ENCODE results near the gene PKDREJ. TPM values are rescaled to one million over a fixed set of nuclear protein-coding genes. Genes with fewer than 3 reads are reported as not detected.
"Not testable (repeated sequence)": the region's sequence is repeated elsewhere in the genome, so short reads cannot be mapped to it uniquely, and the experiment has no call there.

PKDREJ gene
- total and polyA plus RNA-seq, 7 experiments from 2014 or later, result not detected

DNA sequence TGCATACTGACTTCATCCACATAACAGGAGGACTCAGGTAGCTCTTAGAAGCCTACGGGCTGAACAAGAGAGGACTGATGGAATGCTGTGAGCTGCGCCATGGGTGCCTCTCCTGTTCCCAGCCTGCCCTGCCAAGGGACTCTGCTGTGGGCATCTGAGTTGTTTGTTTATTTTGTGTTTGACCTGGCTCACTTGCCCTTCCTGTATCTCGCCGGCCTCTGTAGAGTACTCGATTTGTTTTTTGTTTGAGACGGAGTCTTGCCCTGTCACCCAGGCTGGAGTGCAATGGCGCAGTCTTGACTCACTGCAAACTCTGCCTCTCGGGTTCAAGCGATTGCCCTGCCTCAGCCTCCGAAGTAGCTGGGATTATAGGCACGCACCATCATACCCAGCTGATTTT is 6.4 kb upstream of the PKDREJ start:
- Histone ChIP-seq H3K4me3 (ENCODE audit: low read length) (no peak overlapping the region), H3K27me3 (ENCODE audit: control insufficient read depth in 2 of 2, insufficient read depth in 2 of 2, low read length in 2 of 2) (no peaks in the 10 kb centered on the region), H3K9me3 (ENCODE audit: control insufficient read depth in 2 of 3, low read length in 3 of 3) (no peaks in the 10 kb centered on the region), H3K27ac (ENCODE audit: low read depth, low read length) (no peak overlapping the region), H3K36me3 (ENCODE audit: control insufficient read depth in 2 of 3, insufficient read depth in 3 of 3, low read length in 3 of 3) (peaks cover 0 to 7% (median 0%) of the 10 kb centered on the region in 3 experiments), H3K4me1 (ENCODE audit: control insufficient read depth in 2 of 2, insufficient read depth in 2 of 2, low read length in 2 of 2) (peaks cover 0 to 4% of the 10 kb centered on the region in 2 donors)
- Mint-ChIP-seq H3K4me1 (peaks cover 6 to 19% (median 13%) of the 10 kb centered on the region in 7 donors), H3K27ac (peak overlapping the region in 2 of 9 donors; percentile 59 to 77), H3K36me3 (peaks cover 0 to 14% (median 3%) of the 10 kb centered on the region in 5 donors), H3K9me3 (peaks cover 0 to 13% (median 0%) of the 10 kb centered on the region in 11 donors), H3K4me3 (peak overlapping the region; percentile 50 to 93 (median 74)), H3K27me3 (peaks cover 3 to 21% (median 13%) of the 10 kb centered on the region in 5 donors)
- POLR2A ChIA-PET, result no interaction called here
- no peak for ATAC-seq
- intact Hi-C loops (cut with micrococcal nuclease), result no loop called here
- no peak for DNase-seq
- CTCF ChIA-PET, result interaction anchor here (0.6 to 1.1 kb wide), 2 partner anchors 16 to 261 kb away, joined by 3 read pairs; no protein-coding TSS in a partner anchor

DNA sequence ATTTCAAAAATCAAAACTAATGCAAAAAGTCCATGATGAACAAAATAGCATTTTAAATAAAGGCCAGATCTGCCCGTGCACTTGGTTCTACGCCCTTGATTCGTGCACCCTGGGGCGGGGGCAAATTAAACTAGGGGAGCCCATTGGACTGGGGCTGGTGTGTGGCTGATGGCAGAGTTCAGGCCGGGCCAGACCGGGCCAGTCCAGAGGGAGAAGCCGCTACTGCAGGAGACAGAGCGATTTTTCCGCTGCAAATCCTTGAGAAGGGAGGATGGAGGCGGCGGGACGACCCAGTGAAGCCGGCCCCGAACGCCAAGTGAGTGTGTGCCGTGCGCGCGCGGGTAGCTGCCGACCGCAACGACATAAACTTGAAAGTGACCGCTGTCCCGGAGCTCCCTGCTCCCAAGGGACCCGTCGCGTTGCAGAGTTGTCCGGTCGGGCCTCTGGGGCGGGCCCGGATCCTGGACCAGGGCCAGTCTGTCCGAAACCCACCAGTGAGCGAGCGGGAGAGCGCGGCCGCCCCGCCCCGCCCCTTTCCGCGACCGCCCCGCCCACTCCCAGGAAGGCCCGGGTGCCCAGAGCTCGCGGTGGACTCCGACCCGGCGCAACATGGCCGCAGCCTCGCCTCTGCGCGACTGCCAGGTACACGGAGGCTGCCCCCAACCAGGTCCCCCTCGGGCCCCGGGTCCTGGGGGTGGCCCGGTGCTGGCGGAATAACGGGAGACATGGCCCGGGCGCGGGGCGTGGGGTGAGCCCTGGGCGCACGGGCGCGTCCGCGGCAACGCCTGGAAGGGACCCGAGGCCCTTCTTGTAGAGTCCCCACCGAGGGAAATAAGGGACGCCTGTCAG is 4.5 kb upstream of the PKDREJ start, which contains the start of gene TTC38:
Gene TTC38, plus strand, starts transcription at position 578 of the 849 bp plus-strand sequence. Its CDS starts 32 bp downstream, at position 610.
- H3K9me3 Mint-ChIP-seq, result peaks cover 0 to 15% (median 2%) of the 10 kb centered on the region in 11 donors
- ChIA-PET CTCF (interaction anchor here (0.6 kb wide), 1 partner anchor 1193 kb away, joined by 3 read pairs; no protein-coding TSS in a partner anchor), POLR2A (interaction anchor here (1.6 to 2.4 kb wide), 2 partner anchors 12 to 17 kb away, joined by 4 to 9 read pairs; partner anchors contain the start of gene CDPF1)
- Histone ChIP-seq H3K36me3 (ENCODE audit: control insufficient read depth in 2 of 3, insufficient read depth in 3 of 3, low read length in 3 of 3) (no peaks in the 10 kb centered on the region), H3K4me3 (ENCODE audit: low read length) (peak within 1 kb of the TSS; percentile 63), H3K27ac (ENCODE audit: low read depth, low read length) (peak within 1 kb of the TSS; percentile 48), H3K4me1 (ENCODE audit: control insufficient read depth in 2 of 2, insufficient read depth in 2 of 2, low read length in 2 of 2) (peaks cover 0 to 4% of the 10 kb centered on the region in 2 donors), H3K9me3 (ENCODE audit: control insufficient read depth in 2 of 3, low read length in 3 of 3) (no peaks in the 10 kb centered on the region), H3K27me3 (ENCODE audit: control insufficient read depth in 2 of 2, insufficient read depth in 2 of 2, low read length in 2 of 2) (peaks cover 0 to 3% of the 10 kb centered on the region in 2 donors)
- peak within 1 kb of the TSS in 6 of 9 donors; percentile 12 to 77 (median 68) for H3K27ac Mint-ChIP-seq
- peaks cover 0 to 18% (median 7%) of the 10 kb centered on the region in 5 donors for H3K36me3 Mint-ChIP-seq
- ATAC-seq (peak; percentile 90), DNase-seq (peak in 8 of 9 donors; percentile 21 to 72 (median 28))
- intact Hi-C loops (cut with micrococcal nuclease), result loop anchor here (1.0 to 2.0 kb wide), 4 partner anchors 17 to 116 kb away; partner anchors contain the start of genes CDPF1 (in 2 of the 2) and GTSE1 (in 2 of the 2)
- peaks cover 6 to 27% (median 17%) of the 10 kb centered on the region in 7 donors for H3K4me1 Mint-ChIP-seq
- H3K4me3 Mint-ChIP-seq, result peak within 1 kb of the TSS; percentile 82 to 93 (median 89)
- peaks cover 16 to 35% (median 26%) of the 10 kb centered on the region in 5 donors for H3K27me3 Mint-ChIP-seq

DNA sequence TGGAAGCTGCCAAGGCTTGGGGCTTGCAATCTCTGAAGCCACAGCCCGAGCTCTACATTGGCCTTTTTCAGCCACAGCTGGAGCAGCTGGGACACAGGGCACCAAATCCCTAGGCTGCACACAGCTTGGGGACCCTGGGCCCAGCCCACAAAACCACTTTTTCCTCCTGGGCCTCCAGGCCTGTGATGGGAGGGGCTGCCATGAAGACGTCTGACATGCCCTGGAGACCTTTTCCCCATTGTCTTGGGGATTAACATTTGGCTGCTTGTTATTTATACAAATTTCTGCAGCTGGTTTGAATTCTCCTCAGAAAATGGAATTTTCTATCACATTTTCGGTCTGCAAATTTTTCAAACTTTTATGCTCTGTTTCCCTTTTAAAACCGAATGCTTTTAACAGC is 2.5 kb upstream of the PKDREJ start:
- peaks cover 0 to 14% of the 10 kb centered on the region in 2 donors for H3K27me3 ChIP-seq (ENCODE audit: control insufficient read depth in 2 of 2, insufficient read depth in 2 of 2, low read length in 2 of 2)
- Mint-ChIP-seq H3K4me1 (peaks cover 9 to 27% (median 17%) of the 10 kb centered on the region in 7 donors), H3K36me3 (peaks cover 0 to 18% (median 14%) of the 10 kb centered on the region in 5 donors), H3K27me3 (peaks cover 33 to 54% (median 43%) of the 10 kb centered on the region in 5 donors), H3K9me3 (peaks cover 0 to 26% (median 3%) of the 10 kb centered on the region in 11 donors)
- intact Hi-C loops (cut with micrococcal nuclease), result loop anchor here in 1 of 2 donors (2.0 kb wide), 1 partner anchor 15 kb away; the partner anchor contains the start of gene CDPF1
- H3K27ac ChIP-seq (ENCODE audit: low read depth, low read length); POLR2A ChIA-PET; CTCF ChIA-PET; DNase-seq; H3K9me3 ChIP-seq (ENCODE audit: control insufficient read depth in 2 of 3, low read length in 3 of 3); H3K4me3 Mint-ChIP-seq; ATAC-seq; H3K36me3 ChIP-seq (ENCODE audit: control insufficient read depth in 2 of 3, insufficient read depth in 3 of 3, low read length in 3 of 3); H3K4me1 ChIP-seq (ENCODE audit: control insufficient read depth in 2 of 2, insufficient read depth in 2 of 2, low read length in 2 of 2); H3K27ac Mint-ChIP-seq; H3K4me3 ChIP-seq (ENCODE audit: low read length): not testable (repeated sequence)

DNA sequence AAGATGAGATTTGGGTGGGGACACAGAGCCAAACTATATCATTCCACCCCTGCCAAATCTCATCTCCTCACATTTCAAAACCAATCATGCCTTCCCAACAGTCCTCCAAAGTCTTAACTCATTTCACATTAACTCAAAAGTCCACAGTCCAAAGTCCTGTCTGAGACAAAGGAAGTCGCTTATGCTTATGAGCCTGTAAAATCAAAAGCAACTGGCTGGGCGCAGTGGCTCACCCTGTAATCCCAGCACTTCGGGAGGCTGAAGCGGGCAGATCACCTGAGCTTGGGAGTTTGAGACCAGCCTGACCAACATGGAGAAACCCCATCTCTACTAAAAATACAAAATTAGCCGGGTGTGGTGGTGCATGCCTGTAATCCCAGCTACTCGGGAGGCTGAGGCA is 1.4 kb upstream of the PKDREJ start:
- H3K4me3 ChIP-seq (ENCODE audit: low read length); H3K36me3 ChIP-seq (ENCODE audit: control insufficient read depth in 2 of 3, insufficient read depth in 3 of 3, low read length in 3 of 3); CTCF ChIA-PET; POLR2A ChIA-PET; H3K9me3 ChIP-seq (ENCODE audit: control insufficient read depth in 2 of 3, low read length in 3 of 3); H3K27ac ChIP-seq (ENCODE audit: low read depth, low read length); H3K4me3 Mint-ChIP-seq; ATAC-seq; DNase-seq; H3K4me1 ChIP-seq (ENCODE audit: control insufficient read depth in 2 of 2, insufficient read depth in 2 of 2, low read length in 2 of 2); intact Hi-C loops (cut with micrococcal nuclease); H3K27ac Mint-ChIP-seq: not testable (repeated sequence)
- H3K27me3 ChIP-seq (ENCODE audit: control insufficient read depth in 2 of 2, insufficient read depth in 2 of 2, low read length in 2 of 2), result peaks cover 0 to 14% of the 10 kb centered on the region in 2 donors
- Mint-ChIP-seq H3K9me3 (peaks cover 0 to 36% (median 4%) of the 10 kb centered on the region in 11 donors), H3K4me1 (peaks cover 9 to 21% (median 11%) of the 10 kb centered on the region in 7 donors), H3K27me3 (peaks cover 37 to 65% (median 53%) of the 10 kb centered on the region in 5 donors), H3K36me3 (peaks cover 0 to 23% (median 14%) of the 10 kb centered on the region in 5 donors)

DNA sequence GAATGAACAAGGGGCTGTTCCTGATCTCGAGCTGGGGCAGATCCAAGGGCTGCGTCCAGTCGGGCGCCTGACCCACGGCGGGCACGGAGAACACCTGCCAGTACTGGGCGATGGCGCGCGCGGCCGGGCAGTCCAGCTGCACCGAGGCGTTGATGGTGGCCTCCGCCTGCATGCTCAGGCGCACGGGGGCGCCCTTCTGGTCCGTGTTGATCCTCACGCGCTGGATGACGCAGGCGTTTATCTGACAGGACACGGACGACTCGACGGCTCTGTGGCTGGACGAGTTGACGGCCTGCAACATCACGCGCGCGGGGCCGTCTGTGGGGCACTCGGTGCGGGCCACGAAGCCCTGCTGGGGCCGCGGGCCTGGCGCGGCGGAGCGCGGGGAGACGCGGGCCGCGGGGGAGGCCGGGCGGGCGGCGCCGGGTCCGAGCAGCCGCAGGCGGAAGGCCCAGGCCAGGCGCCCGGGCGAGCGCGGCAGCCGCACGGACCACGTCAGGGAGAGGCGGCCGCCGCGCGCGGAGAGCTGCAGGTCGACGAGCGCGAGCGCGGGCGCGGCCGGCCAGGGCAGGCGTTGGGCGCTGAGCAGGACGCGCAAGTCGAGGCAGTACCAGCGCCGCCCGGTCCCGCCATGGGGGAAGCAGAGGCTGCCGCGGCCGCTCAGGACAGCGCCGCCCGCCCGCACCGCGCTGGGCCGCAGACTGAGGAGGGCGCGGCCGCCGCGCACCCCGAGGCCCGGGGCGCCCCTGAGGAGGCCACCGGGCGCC is 511 bp downstream of the PKDREJ start:
- no peaks in the 10 kb centered on the region for H3K4me1 ChIP-seq (ENCODE audit: control insufficient read depth in 2 of 2, insufficient read depth in 2 of 2, low read length in 2 of 2)
- Mint-ChIP-seq H3K4me1 (peaks cover 6 to 14% (median 9%) of the 10 kb centered on the region in 7 donors), H3K36me3 (peaks cover 0 to 26% (median 14%) of the 10 kb centered on the region in 5 donors), H3K9me3 (peaks cover 0 to 55% (median 12%) of the 10 kb centered on the region in 11 donors), H3K4me3 (peak overlapping the region in 3 of 10 donors; percentile 8 to 42 (median 13)), H3K27ac (no peak overlapping the region), H3K27me3 (peaks cover 42 to 83% (median 67%) of the 10 kb centered on the region in 5 donors)
- no peak overlapping the region for H3K4me3 ChIP-seq (ENCODE audit: low read length)
- POLR2A ChIA-PET, result no interaction called here
- CTCF ChIA-PET, result no interaction called here
- intact Hi-C loops (cut with micrococcal nuclease), result no loop called here
- H3K36me3 ChIP-seq (ENCODE audit: control insufficient read depth in 2 of 3, insufficient read depth in 3 of 3, low read length in 3 of 3), result no peaks in the 10 kb centered on the region
- DNase-seq (peak in 1 of 9 donors; percentile 32), ATAC-seq (peak; percentile 84)
- H3K27ac ChIP-seq (ENCODE audit: low read depth, low read length), result no peak overlapping the region
- no peaks in the 10 kb centered on the region for H3K9me3 ChIP-seq (ENCODE audit: control insufficient read depth in 2 of 3, low read length in 3 of 3)
- H3K27me3 ChIP-seq (ENCODE audit: control insufficient read depth in 2 of 2, insufficient read depth in 2 of 2, low read length in 2 of 2), result peaks cover 0 to 14% of the 10 kb centered on the region in 2 donors

DNA sequence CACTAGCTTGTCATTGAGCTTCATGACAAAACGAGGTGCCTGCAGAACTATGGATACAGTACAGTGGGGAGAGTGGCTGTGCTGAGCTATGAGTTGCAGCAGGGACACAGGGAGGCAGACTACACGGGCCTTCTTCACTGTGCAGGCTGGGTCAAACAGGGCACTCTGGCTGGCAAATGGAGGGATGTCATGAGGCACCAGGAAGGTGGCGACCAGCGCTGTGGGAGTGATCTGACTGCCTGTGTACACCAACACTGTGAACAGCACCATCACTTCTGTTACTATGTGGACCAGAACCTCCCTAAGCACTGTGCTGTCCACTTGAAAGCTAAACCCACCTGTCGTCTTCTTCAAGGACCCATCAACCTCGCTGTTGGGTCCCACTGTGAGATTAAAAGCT is 3.1 kb downstream of the PKDREJ start:
- no peak overlapping the region for H3K4me3 Mint-ChIP-seq
- peaks cover 0 to 8% (median 3%) of the 10 kb centered on the region in 7 donors for H3K4me1 Mint-ChIP-seq
- peaks cover 0 to 51% (median 3%) of the 10 kb centered on the region in 11 donors for H3K9me3 Mint-ChIP-seq

More for the DNA sequence above, 3.1 kb downstream of the PKDREJ start:
- ChIA-PET POLR2A (no interaction called here), CTCF (no interaction called here)
- Histone ChIP-seq H3K9me3 (ENCODE audit: control insufficient read depth in 2 of 3, low read length in 3 of 3) (peaks cover 0 to 5% (median 0%) of the 10 kb centered on the region in 3 experiments), H3K4me1 (ENCODE audit: control insufficient read depth in 2 of 2, insufficient read depth in 2 of 2, low read length in 2 of 2) (no peaks in the 10 kb centered on the region), H3K27me3 (ENCODE audit: control insufficient read depth in 2 of 2, insufficient read depth in 2 of 2, low read length in 2 of 2) (peaks cover 0 to 14% of the 10 kb centered on the region in 2 donors), H3K36me3 (ENCODE audit: control insufficient read depth in 2 of 3, insufficient read depth in 3 of 3, low read length in 3 of 3) (no peaks in the 10 kb centered on the region), H3K4me3 (ENCODE audit: low read length) (no peak overlapping the region), H3K27ac (ENCODE audit: low read depth, low read length) (no peak overlapping the region)
- Mint-ChIP-seq H3K27me3 (peaks cover 40 to 76% (median 52%) of the 10 kb centered on the region in 5 donors), H3K36me3 (peaks cover 0 to 26% (median 9%) of the 10 kb centered on the region in 5 donors), H3K27ac (no peak overlapping the region)
- ATAC-seq, result no peak
- no peak for DNase-seq
- intact Hi-C loops (cut with micrococcal nuclease), result no loop called here

All from naive thymus-derived CD4-positive, alpha-beta T cell (primary cell).